Measurements from ENCODE around the gene IL18.
"Not testable (repeated sequence)": the region's sequence is repeated elsewhere in the genome, so short reads cannot be mapped to it uniquely, and the experiment has no call there.

The IL18 gene

DNA sequence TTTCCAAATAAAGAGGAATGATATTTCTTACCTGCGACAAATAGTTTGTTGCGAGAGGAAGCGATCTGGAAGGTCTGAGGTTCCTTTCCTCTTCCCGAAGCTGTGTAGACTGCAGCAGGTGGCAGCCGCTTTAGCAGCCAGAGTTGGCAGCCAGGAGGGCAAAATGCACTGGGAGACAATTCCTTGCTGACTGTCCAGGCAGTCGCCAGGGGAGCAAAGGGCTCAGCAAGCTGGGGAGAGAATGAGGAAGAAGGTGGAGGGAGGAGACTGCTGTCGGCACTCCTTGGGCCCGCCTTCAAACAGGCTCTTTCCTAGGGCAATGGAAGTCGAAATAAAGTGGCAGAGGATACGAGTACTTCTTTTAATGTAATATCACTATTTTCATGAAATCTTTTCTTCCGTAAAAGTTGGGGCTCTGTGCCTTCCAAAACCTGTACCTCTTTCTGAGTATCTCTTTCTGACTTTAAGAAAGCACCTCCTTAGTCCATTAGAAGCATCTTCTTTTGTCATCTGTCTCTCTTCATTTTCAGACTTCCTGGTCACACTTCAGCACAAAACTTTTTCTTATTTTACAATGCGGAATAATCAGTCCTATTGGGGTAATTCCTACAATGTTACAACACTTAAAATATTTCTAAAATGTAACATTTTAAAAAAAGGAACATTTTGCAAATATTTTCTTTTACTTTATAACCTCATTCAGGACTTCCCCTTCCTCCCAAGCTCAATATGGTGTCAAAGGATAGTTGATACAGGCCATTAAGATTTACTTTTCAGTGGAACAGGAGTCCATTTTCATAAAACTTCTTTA lies at the start of gene IL18:
TSS of gene IL18 (minus strand) at position 220 of the 811 bp plus-strand sequence. CDS start 9,041 bp downstream, outside the sequence.
- peak; percentile 62 for DNase-seq

DNA sequence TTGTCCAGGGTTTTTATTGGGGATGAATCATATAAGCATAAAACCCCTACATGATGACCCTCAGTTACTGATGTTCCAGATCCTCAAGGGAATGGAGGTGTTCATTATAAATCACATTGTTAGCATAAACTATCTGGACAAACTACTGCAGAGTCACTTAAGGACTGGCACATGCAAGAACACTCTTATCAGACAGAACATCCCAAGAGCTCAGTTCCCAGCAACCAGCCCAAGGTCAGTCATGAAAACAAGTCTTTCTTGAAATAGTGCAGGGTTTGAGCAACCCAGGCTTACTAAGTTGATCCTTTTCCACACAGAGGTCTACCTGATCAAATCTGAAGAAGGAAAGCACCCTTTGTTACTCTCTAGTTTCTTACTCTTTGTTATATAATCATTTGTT lies 48.8 kb upstream of the IL18 start:
- DNase-seq, result no peak

GRCh38 chr11:112212290-112212689 lies 48.4 kb upstream of the IL18 start:
- DNase-seq, result no peak

DNA sequence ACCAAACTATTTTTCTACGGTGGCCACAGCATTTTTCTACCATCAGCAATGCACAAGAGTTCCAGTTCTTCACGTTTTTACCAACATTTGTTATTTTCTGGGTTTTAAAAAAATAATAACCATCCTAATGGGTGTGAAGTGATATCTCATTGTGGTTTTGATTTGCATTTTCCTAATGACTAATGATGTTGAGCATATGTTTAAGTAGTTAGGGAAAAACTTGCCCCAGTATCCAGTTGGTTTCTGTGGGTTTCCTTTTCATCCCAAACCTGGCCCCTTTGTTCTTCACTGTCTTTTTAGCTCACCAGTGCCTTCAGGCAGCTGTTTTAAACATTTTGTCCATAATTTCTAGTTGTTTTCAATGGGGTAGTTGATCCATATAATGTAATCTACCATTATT lies 47.6 kb upstream of the IL18 start:
- DNase-seq, result peak; percentile 38

DNA sequence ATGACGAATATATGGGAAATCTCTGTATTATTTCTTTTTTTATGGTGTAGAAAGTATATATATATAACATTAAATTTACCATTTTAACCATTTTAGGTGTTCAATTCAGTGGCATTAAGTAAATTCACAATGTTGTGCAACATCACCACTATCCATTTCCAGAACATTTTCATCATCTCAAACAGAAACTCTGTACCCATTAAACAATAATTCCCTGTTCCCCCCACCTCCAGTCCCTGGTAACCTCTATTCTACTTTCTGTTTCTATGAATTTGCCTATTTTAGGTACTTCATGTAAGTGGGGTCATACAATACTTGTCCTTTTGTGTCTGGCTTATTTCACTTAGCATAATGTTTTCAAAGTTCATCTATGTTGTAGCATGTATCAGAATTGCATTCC lies 47.0 kb upstream of the IL18 start:
- DNase-seq, result no peak

DNA sequence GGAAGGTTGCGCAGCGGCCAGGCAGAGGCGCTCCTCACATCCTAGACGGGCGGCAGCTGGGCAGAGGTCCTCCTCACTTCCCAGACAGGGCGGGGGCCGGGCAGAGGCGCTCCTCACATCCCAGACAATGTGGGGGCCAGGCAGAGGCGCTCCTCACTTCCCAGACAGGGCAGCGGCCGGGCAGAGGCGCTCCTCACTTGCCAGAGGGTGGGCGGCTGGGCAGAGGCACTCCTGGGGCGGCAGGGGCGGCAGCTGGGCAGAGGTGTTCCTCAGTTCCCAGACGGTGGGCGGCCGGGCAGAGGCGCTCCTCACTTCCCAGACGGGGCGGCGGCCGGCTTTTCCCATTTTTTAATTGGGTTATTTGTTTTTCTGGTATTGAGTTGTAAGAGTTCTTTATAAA lies 42.2 kb upstream of the IL18 start:
- no peak for DNase-seq

DNA sequence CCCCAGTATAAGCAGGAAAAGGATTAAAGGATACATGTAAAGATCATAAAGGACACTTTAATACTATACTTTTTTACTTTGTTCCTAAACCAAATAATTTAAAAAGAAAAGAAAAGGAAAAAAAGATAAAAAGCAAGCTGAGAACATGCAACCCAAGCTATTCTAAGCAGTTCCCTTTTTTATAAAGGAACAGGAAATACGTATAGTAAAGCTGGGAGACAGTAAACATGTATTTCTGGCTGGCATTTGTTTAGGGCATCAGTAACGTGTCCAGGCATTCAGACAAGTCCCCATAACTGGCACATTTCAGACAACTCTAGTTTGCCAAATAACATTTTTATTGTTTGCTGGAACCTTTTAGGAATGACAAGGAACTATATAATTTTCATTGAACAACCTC lies 36.4 kb upstream of the IL18 start:
- DNase-seq, result peak; percentile 40

- not testable (repeated sequence) for DNase-seq
These were observed 35.2 kb upstream of the IL18 start for GRCh38 chr11:112199101-112199500.

GRCh38 chr11:112196519-112197087 lies 32.7 kb upstream of the IL18 start:
- no peak for DNase-seq

GRCh38 chr11:112195951-112196351 lies 32.1 kb upstream of the IL18 start:
- no peak for DNase-seq

DNA sequence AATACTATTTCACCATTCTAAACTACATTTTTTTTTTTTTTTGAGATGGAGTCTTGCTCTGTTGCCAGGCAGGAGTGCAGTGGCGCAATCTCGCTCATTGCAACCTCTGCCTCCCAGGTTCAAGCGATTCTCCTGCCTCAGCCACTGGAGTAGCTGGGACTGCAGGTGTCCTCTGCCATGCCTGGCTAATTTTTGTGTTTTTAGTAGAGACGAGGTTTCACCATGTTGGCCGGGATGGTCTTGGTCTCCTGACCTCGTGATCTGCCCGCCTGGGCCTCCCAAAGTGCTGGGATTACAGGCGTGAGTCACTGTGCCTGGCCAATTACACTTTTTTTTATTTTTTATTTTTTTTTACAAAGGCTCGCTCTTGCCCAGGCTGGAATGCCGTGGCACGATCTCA lies 31.2 kb upstream of the IL18 start:
- DNase-seq, result not testable (repeated sequence)

GRCh38 chr11:112186304-112186703 lies 22.4 kb upstream of the IL18 start:
- no peak for DNase-seq

- DNase-seq, result no peak
These were observed 22.0 kb upstream of the IL18 start for GRCh38 chr11:112185883-112186282.

DNA sequence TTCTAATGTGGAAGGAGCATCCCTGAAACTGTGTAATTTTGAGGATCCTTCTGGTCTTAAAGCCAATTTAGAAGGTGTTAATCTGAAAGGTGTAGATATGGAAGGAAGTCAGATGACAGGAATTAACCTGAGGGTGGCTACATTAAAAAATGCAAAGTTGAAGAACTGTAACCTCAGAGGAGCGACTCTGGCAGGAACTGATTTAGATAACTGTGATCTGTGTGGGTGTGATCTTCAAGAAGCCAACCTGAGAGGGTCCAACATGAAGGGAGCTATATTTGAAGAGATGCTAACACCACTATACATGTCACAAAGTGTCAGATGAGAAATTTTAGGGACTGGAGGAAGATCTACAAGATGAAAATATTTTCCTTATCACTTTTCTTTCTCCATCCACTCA lies 19.0 kb upstream of the IL18 start:
- DNase-seq, result no peak

DNA sequence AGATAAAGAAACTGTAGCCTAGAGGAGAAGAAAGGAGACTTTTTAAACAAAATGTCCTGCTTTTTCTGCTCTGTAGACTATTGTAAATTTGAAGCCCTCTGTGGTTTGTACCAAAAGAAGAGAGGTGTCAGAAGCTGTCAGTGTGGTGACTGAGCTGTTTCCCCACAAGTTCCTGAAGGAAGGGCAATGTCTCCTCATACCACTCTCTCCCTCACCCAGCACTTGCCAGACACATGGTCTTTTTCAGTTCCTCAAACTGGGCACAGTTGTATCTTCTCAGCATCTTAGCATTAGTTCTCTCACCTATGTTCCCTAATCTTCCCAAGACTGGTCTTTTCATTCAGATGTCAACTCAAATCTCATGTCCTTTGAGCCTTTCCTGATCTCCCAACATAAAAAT lies 15.7 kb upstream of the IL18 start:
- DNase-seq, result peak; percentile 84

DNA sequence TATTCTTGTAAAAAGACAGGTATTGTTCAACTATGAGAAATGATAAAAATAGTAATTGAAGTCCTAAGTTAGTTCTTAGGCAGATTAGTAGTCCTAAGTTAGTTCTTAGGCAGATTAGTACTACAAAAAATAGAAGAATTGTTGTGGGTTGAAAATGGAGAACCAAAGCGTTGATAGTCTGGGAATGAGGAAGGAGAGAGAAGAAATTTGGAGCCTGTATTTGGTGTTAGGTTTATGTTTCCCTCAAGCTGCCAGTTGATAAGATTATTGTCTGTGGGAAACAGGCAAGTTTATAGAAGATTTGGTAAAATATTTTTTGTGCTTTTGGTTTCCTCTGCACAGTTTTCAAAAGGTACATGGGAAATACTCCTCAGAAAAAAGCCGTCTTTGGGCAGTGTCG lies 15.0 kb upstream of the IL18 start:
- peak; percentile 67 for DNase-seq

DNA sequence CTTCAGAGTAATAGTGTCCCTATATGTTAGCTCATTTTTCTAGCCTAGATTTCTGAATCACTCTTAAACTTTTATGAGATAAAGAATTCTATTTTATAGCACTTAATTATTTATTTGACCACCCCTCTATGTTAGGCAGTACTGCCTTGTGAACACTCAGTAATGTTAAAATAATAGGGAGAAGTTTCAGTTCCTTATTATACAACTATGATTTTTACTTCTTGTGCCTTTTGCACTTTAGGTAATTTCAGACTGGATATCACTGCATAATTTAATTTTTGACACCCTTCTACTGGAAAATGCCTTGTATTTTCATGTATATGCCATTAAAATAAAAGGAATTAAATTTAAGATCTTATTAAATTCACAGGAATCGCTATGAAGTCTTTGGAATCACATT lies 14.5 kb upstream of the IL18 start:
- DNase-seq, result no peak

- DNase-seq, result peak; percentile 23
These were observed 13.7 kb upstream of the IL18 start for GRCh38 chr11:112177589-112177988.

DNA sequence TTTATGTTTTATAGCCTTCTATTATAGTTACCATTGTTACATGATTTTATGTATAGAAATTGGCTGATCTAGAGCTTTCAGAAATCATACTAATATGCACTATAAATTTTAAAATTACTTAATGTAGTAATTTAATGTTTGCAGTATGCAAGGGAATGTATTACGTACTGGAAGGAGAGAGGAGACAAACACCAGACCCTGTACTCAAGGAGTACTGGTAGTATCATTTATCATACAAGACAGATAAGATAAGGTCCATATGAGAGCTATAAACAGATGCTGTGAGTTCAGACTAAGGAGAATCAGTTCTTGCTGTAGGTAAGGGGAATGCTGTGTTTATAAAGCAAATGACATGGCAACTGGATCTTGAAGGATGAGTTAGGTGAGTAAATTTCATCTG lies 12.2 kb upstream of the IL18 start:
- no peak for DNase-seq

DNA sequence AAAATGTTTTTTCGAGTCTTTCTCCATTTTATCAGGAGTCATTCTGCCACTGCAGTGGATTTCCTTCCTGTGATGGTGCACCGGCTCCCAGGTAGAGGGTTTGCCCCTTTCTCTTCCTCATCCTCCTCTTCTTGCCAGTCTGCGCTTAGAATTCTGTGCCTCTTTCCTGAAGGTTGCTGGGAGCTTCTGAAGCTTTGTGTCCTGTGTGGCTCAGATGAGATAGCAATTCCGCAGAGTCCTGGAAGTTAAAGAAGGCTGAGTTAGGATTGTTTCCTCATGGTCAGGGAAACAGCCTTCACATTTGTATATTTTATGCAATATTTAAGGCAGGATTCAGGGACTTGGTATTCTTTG lies 11.7 kb upstream of the IL18 start:
- DNase-seq, result no peak

GRCh38 chr11:112174789-112175598 lies 11.1 kb upstream of the IL18 start, which contains the start of gene BCO2:
TSS of gene BCO2 (plus strand) at chr11:112175512. CDS start at chr11:112175602, 90 bp downstream.
- peak; percentile 31 for DNase-seq

DNA sequence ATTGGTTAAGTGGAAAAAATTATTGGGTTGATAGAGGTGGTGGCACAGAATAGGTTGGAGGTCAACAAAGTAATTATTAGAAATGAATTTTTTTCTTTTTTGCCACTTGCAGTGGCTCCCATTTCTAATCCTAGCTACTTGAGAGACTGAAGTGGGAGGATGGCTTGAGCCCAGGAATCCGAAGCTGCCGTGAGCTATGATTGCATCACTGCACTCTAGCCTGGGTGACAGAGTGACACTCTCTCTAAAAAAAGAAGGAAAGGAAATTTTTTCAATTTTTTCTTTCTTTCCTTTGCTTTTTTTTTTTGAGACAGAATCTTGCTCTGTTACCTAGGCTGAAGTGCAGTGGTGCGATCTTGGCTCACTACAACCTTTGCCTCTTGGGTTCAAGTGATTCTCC lies 9.3 kb upstream of the IL18 start:
- DNase-seq, result no peak

DNA sequence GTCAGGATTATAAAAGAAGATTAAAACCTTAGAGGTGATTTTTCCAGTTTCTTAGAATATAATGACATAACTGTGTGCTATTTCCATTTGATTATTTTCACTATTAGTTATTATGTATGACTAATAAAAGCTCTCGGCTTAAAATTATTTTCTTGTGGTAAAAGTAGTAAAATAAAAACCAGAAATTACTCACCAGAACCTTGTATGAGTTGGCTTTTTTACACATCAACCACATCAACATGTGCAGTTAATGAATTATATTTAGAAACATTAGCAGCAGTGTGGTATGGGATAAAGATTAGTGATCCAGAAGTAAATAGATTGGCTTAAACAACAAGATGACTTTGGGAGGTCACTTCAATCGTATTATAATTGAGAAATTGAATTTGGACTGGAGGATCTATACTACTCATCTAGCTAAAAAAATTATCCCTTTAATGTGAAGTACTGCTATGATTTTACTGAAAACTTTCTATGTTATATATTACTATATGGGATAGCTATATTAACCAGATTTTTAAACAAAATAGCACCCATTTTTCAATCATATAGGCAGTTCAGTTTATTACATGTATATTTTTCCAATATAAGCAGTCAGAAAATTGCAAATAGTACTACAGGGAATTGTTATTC lies 8.6 kb upstream of the IL18 start:
- DNase-seq, result no peak
